EL (cell line): ENCODE data around the gene STAMBP.
"Not testable (repeated sequence)": the region's sequence is repeated elsewhere in the genome, so short reads cannot be mapped to it uniquely, and the experiment has no call there.

Source experiments
- DNase-seq: peaks from one replicate; pipeline ENCODE4 v3.0.0-alpha.2; 2016

Gene STAMBP

GRCh38 chr2:73837847-73838585, 9.3 kb downstream of the STAMBP start:
- no peak for DNase-seq

GRCh38 chr2:73838889-73839534, 10.3 kb downstream of the STAMBP start:
- peak; percentile 61 for DNase-seq

GRCh38 chr2:73839653-73840411, 11.1 kb downstream of the STAMBP start:
- peak; percentile 27 for DNase-seq

GRCh38 chr2:73841912-73842738, 13.4 kb downstream of the STAMBP start:
- DNase-seq = no peak

- DNase-seq = no peak
Observed at GRCh38 chr2:73842739-73843019, 13.9 kb downstream of the STAMBP start.

GRCh38 chr2:73844087-73844486, 15.3 kb downstream of the STAMBP start:
- DNase-seq = no peak

- DNase-seq = no peak
Observed at GRCh38 chr2:73850009-73850408, 21.2 kb downstream of the STAMBP start.

- DNase-seq = no peak
Observed at GRCh38 chr2:73851274-73851673, 22.5 kb downstream of the STAMBP start.

- peak; percentile 88 for DNase-seq
Observed at GRCh38 chr2:73852020-73852419, 23.3 kb downstream of the STAMBP start.

GRCh38 chr2:73855526-73855925, 26.8 kb downstream of the STAMBP start:
- no peak for DNase-seq

GRCh38 chr2:73856214-73856613, 27.5 kb downstream of the STAMBP start:
- peak; percentile 82 for DNase-seq

GRCh38 chr2:73859721-73860586, 31.2 kb downstream of the STAMBP start:
- DNase-seq = peak; percentile 87

- no peak for DNase-seq
Observed at GRCh38 chr2:73862987-73863386, 34.2 kb downstream of the STAMBP start.

GRCh38 chr2:73868204-73868978, 39.6 kb downstream of the STAMBP start:
- DNase-seq = no peak

GRCh38 chr2:73870084-73870483, 41.3 kb downstream of the STAMBP start:
- peak; percentile 81 for DNase-seq

- DNase-seq = no peak
Observed at GRCh38 chr2:73877071-73877802, 48.5 kb downstream of the STAMBP start.

- DNase-seq = not testable (repeated sequence)
Observed at GRCh38 chr2:73877984-73878383, 49.2 kb downstream of the STAMBP start.

GRCh38 chr2:73885406-73885805, 56.6 kb downstream of the STAMBP start:
- DNase-seq = no peak

GRCh38 chr2:73886357-73886756, 57.6 kb downstream of the STAMBP start:
- no peak for DNase-seq

GRCh38 chr2:73887596-73888353, 59.0 kb downstream of the STAMBP start:
- not testable (repeated sequence) for DNase-seq
